Measurements from ENCODE around the gene RDH11. TPM values are rescaled to one million over a fixed set of nuclear protein-coding genes. Genes with fewer than 3 reads are reported as not detected.

The RDH11 gene
- total RNA-seq, 1 donor from 2014 or later: 50.2 TPM

GRCh38 chr14:67627519-67627918 is 68.0 kb downstream of the RDH11 start:
- Mint-ChIP-seq H3K9me3 (ENCODE audit: unreplicated experiment) (no peaks in the 10 kb centered on the region), H3K27me3 (ENCODE audit: unreplicated experiment) (peaks cover 2% of the 10 kb centered on the region), H3K27ac (ENCODE audit: unreplicated experiment) (no peak overlapping the region), H3K4me1 (ENCODE audit: unreplicated experiment) (peaks cover 18% of the 10 kb centered on the region), H3K4me3 (ENCODE audit: unreplicated experiment) (no peak overlapping the region), H3K36me3 (ENCODE audit: low read depth, unreplicated experiment) (peaks cover 8% of the 10 kb centered on the region)
- TF ChIP-seq CTCF (IDR thresholded peaks at IDR 0.05; ENCODE audit: unreplicated experiment): no peak
- no peak for DNase-seq (ENCODE audit: low spot score)

Other genes with a start within 250 kb of the RDH11 start
- gene TMEM229B, start 207.0 kb downstream of the RDH11 start, total RNA-seq (ENCODE audit: unreplicated experiment): 0.08 TPM
- gene PLEKHH1, start 162.5 kb downstream of the RDH11 start, total RNA-seq (ENCODE audit: unreplicated experiment): 9.5 TPM
- gene PIGH, start 95.5 kb downstream of the RDH11 start, total RNA-seq (ENCODE audit: unreplicated experiment): 7.8 TPM
- gene ARG2, start 75.8 kb downstream of the RDH11 start, total RNA-seq (ENCODE audit: unreplicated experiment): 18.6 TPM
- gene VTI1B, start 21.1 kb downstream of the RDH11 start, total RNA-seq (ENCODE audit: unreplicated experiment): 87.9 TPM
- 0.44 TPM for gene RDH12, start 6.1 kb upstream of the RDH11 start, total RNA-seq (ENCODE audit: unreplicated experiment)
- 28.9 TPM for gene ZFYVE26, start 120.8 kb upstream of the RDH11 start, total RNA-seq (ENCODE audit: unreplicated experiment)
- gene RAD51B, start 124.0 kb upstream of the RDH11 start, total RNA-seq (ENCODE audit: unreplicated experiment): 23.5 TPM

All from endothelial cell (in vitro differentiated cells).